GM18505 (cell line): ENCODE results near the gene TARP.

Experiments
- ATAC-seq: cut with Tn5 transposase; IDR thresholded peaks from one replicate; pipeline ENCODE4 v1.9.1; 2021; ENCODE audit not compliant: unreplicated experiment
- POLR2A ChIP-seq: IDR thresholded peaks from 4 replicates; pipeline ENCODE4 v1.6.1; 2011; ENCODE audit warnings: borderline replicate concordance; ENCODE audit not compliant: insufficient read depth, insufficient read length; ENCODE audit errors: extremely low read depth

The TARP gene

GRCh38 chr7:38311329-38311937, 38.0 kb upstream of the TARP start:
- TF ChIP-seq POLR2A: peak; percentile 49
- ATAC-seq: no peak

- ATAC-seq: no peak
- no peak for TF ChIP-seq POLR2A
Observed at GRCh38 chr7:38310591-38311101, 37.2 kb upstream of the TARP start.

GRCh38 chr7:38309555-38309954, 36.1 kb upstream of the TARP start:
- TF ChIP-seq POLR2A: no peak
- ATAC-seq: no peak

GRCh38 chr7:38308140-38308539, 34.7 kb upstream of the TARP start:
- ATAC-seq: no peak
- TF ChIP-seq POLR2A: no peak

- TF ChIP-seq POLR2A: no peak
- no peak for ATAC-seq
Observed at GRCh38 chr7:38307640-38308039, 34.2 kb upstream of the TARP start.

GRCh38 chr7:38306914-38307313, 33.5 kb upstream of the TARP start:
- no peak for TF ChIP-seq POLR2A
- no peak for ATAC-seq

GRCh38 chr7:38306171-38306570, 32.7 kb upstream of the TARP start:
- no peak for TF ChIP-seq POLR2A
- no peak for ATAC-seq

- no peak for ATAC-seq
- no peak for TF ChIP-seq POLR2A
Observed at GRCh38 chr7:38303866-38304265, 30.4 kb upstream of the TARP start.

GRCh38 chr7:38300175-38300574, 26.7 kb upstream of the TARP start:
- ATAC-seq: no peak
- no peak for TF ChIP-seq POLR2A

- no peak for TF ChIP-seq POLR2A
- ATAC-seq: no peak
Observed at GRCh38 chr7:38299275-38299931, 26.0 kb upstream of the TARP start.

- peak; percentile 74 for ATAC-seq
- no peak for TF ChIP-seq POLR2A
Observed at GRCh38 chr7:38296059-38296857, 22.8 kb upstream of the TARP start.

- ATAC-seq: no peak
- TF ChIP-seq POLR2A: no peak
Observed at GRCh38 chr7:38294926-38295325, 21.5 kb upstream of the TARP start.

GRCh38 chr7:38292442-38292841, 19.0 kb upstream of the TARP start:
- no peak for TF ChIP-seq POLR2A
- no peak for ATAC-seq
